AG10803 (cell line): Measurements from ENCODE around the gene SMOC1.

ENCODE experiments used
- DNase-seq: peaks from one replicate; pipeline ENCODE4 v3.0.0; 2010; ENCODE audit warnings: low read depth
- H3K4me3 ChIP-seq: 2 replicates; pipeline ENCODE4 v1.5.1; 2011; ENCODE audit warnings: mild to moderate bottlenecking, low read length, control low read depth
- TF ChIP-seq, protein P1 (sequence below): conservative IDR thresholded peaks from 2 replicates; pipeline ENCODE4 v1.5.1; 2011; ENCODE audit warnings: mild to moderate bottlenecking, low read length, control low read depth, inconsistent platforms

Gene SMOC1

DNA sequence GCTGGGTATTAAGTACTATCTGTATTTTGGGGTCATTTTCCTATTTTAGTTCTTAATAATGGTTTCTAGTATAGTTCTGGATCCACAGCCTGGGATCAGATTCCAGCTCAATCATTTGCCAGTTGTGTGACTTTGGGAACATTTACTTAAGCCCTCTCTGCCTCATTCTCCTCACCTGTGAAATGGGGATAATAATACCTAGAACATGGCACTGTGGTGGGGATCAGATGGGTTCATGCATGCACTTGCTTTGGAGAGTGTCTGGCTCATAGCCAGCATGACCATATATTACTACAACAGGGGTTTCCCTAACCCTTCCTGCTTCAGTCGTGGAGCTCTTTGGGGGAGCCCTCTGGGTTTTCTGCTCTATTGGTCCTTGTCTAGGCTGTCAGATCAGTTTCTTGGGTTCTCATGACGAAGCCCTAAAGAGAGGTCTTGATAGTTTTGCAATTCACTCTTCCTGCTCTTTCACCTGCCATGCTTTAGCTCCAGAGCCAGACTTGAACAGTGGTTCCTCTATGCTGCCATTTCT is 34.1 kb upstream of the SMOC1 start:
- no peak for DNase-seq
- TF ChIP-seq, protein P1, sequence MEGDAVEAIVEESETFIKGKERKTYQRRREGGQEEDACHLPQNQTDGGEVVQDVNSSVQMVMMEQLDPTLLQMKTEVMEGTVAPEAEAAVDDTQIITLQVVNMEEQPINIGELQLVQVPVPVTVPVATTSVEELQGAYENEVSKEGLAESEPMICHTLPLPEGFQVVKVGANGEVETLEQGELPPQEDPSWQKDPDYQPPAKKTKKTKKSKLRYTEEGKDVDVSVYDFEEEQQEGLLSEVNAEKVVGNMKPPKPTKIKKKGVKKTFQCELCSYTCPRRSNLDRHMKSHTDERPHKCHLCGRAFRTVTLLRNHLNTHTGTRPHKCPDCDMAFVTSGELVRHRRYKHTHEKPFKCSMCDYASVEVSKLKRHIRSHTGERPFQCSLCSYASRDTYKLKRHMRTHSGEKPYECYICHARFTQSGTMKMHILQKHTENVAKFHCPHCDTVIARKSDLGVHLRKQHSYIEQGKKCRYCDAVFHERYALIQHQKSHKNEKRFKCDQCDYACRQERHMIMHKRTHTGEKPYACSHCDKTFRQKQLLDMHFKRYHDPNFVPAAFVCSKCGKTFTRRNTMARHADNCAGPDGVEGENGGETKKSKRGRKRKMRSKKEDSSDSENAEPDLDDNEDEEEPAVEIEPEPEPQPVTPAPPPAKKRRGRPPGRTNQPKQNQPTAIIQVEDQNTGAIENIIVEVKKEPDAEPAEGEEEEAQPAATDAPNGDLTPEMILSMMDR: no peak

GRCh38 chr14:69845787-69846186 is 33.4 kb upstream of the SMOC1 start:
- TF ChIP-seq, protein P1: no peak
- no peak overlapping the region for H3K4me3 ChIP-seq
- no peak for DNase-seq

More for the DNA sequence above, 34.1 kb upstream of the SMOC1 start:
- no peak overlapping the region for H3K4me3 ChIP-seq

- DNase-seq: no peak
- no peak overlapping the region for H3K4me3 ChIP-seq
- TF ChIP-seq, protein P1: no peak
Observed at GRCh38 chr14:69848156-69848555, 31.1 kb upstream of the SMOC1 start.

- no peak overlapping the region for H3K4me3 ChIP-seq
- TF ChIP-seq, protein P1: no peak
- DNase-seq: no peak
Observed at GRCh38 chr14:69848903-69849391, 30.3 kb upstream of the SMOC1 start.

DNA sequence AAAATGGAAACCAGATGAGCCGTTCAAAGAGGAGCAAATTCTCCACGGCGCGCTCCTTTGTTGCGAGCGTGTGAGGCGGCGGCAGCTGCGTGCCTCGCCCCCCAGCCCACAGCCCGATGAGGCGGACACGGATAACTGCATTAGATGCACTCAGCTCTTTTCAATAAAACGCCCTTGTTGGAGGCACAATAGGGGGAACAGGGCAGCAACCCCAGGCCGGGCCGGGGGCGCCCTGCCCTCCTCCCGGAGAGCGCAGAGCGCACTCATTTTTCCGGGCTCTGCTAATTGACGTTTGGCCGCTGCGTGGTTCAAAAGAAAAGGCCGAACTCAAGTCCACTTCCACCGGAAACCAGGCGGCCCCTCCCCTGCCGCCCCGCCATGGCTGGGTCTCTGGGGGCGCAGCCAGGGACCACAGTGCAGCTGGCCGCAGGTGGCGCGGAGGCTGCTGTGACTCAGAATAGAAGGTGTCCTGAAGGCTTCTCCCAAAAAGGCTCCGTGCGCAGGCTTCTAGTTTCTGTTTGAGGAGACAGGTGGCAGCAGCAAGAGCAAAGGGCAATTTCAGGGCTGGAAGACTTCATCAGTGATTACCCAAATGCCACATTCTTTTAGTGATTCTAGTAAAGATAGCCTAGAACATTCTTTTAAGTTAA is 29.0 kb upstream of the SMOC1 start:
- TF ChIP-seq, protein P1: no peak
- no peak for DNase-seq
- no peak overlapping the region for H3K4me3 ChIP-seq

DNA sequence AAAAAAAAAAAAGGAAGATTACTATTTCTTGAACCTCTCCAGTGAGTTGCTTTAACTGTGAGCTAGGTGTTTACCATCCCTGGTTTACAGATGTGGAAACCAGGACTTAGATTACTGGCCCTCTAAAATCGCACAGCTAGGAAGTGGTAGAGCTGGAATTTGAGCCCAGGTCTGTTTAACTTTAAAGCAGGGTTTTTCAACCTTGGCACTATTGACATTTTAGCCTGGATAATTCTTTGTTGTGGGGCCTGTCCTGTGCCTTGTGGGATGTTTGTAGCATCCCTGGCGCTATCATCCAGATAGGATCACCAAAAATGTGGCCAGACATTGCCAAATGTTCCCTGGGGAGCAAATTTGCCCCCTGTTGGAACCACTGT is 28.5 kb upstream of the SMOC1 start:
- DNase-seq: no peak
- TF ChIP-seq, protein P1: no peak

More for the DNA sequence above, 28.5 kb upstream of the SMOC1 start:
- H3K4me3 ChIP-seq: no peak overlapping the region
